GM10248 (cell line): ENCODE results near the gene REEP1.
"Not testable (repeated sequence)": the region's sequence is repeated elsewhere in the genome, so short reads cannot be mapped to it uniquely, and the experiment has no call there.

ENCODE experiments used
- CTCF ChIA-PET: fragments of 300-600 bp; sonication (Branson Sonifier 250); formaldehyde crosslinking; extraction: SDS; loops from one replicate; lab custom pipeline; 2021; ENCODE audit warnings: antibody characterized with exemption; lab: Yijun Ruan, JAX
- POLR2A ChIA-PET: fragments of 350-650 bp; sonication (Branson Sonifier 250); formaldehyde crosslinking; extraction: SDS; loops from one replicate; lab custom pipeline; 2020; ENCODE audit warnings: antibody characterized with exemption; lab: Yijun Ruan, JAX
- DNase-seq: peaks from one replicate; pipeline ENCODE4 v3.0.0; 2012; ENCODE audit errors: extremely low spot score
- CTCF ChIP-seq: IDR thresholded peaks from 2 replicates; pipeline ENCODE4 v1.5.1; 2012; ENCODE audit warnings: mild to moderate bottlenecking, low read depth; ENCODE audit errors: extremely low read depth, missing control alignments, control extremely low read depth

The REEP1 gene

DNA sequence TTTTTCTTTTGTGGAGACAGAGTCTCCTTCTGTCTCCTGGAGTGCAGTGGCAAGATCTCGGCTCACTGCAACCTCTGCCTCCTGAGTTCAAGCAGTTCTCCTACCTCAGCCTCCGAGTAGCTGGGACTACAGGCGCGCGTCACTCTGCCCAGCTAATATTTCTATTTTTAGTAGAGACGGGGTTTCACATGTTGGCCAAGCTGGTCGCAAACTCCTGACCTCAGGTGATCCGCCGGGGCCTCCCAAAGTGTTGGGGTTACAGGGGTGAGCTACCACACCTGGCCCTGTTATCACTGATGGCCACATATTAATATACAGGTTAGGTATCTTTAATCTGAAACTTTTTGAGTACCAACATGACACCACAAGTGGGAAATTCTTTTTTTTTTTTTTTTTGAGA lies 134.7 kb downstream of the REEP1 start:
- DNase-seq, result no peak
- CTCF ChIA-PET, result interaction anchor here (0.6 to 3.2 kb wide), 6 partner anchors 12 to 579 kb away, joined by 3 to 19 read pairs (median 3); no protein-coding TSS in a partner anchor
- POLR2A ChIA-PET, result interaction anchor here (0.7 kb wide), 1 partner anchor 13 kb away, joined by 3 read pairs; no protein-coding TSS in a partner anchor
- TF ChIP-seq CTCF, result no peak

- no peak for TF ChIP-seq CTCF
- ChIA-PET POLR2A (no interaction called here), CTCF (interaction anchor here (0.6 to 3.2 kb wide), 4 partner anchors 18 to 580 kb away, joined by 3 to 19 read pairs (median 3); no protein-coding TSS in a partner anchor)
- no peak for DNase-seq
These were observed 135.1 kb downstream of the REEP1 start for GRCh38 chr2:86202336-86202692.

DNA sequence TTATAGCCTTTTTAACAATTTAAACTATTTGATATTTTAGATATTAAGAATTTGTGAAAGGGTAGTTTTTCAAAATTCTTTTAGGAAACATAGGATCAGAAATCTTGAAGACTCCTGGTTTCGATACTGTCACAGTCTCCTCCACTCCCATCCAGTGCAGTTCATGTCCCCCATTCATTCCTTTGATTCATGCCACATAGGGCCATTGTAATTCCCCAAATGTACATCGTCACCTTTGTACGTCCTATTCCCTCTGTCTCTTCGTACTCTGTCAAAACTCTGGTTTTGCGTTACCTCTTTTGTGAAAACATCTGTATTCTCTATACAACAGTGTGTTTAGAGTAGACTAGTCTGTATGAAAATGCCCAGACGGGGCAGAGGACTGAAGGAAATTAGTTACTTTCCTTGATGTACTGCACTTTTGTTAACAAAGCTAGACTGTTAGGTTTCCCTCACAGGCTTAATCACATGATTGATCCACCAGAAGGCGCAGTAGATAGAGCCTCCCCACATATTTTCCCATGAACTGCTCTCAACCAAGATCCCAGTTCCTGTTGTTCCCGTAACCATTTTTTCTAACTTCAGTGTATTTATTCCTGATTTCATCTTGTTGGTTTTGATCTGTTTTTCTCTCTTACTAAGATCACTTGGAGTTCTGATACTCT lies 135.6 kb downstream of the REEP1 start:
- ChIA-PET CTCF (interaction anchor here (0.9 to 6.0 kb wide), 4 partner anchors 7 to 19 kb away, joined by 4 to 22 read pairs (median 4); no protein-coding TSS in a partner anchor), POLR2A (no interaction called here)
- DNase-seq, result no peak
- no peak for TF ChIP-seq CTCF

- CTCF ChIA-PET, result interaction anchor here (0.9 to 6.0 kb wide), 5 partner anchors 9 to 21 kb away, joined by 4 to 22 read pairs (median 4); no protein-coding TSS in a partner anchor
- DNase-seq, POLR2A ChIA-PET: not testable (repeated sequence)
These were observed 136.9 kb downstream of the REEP1 start for GRCh38 chr2:86200564-86200963.

GRCh38 chr2:86199834-86200177 lies 137.6 kb downstream of the REEP1 start:
- no peak for DNase-seq
- TF ChIP-seq CTCF, result no peak
- CTCF ChIA-PET, result interaction anchor here (1.2 to 6.0 kb wide), 3 partner anchors 13 to 21 kb away, joined by 3 to 22 read pairs (median 4); no protein-coding TSS in a partner anchor
- POLR2A ChIA-PET, result no interaction called here

GRCh38 chr2:86195808-86196387 lies 141.5 kb downstream of the REEP1 start:
- no peak for DNase-seq
- ChIA-PET POLR2A (interaction anchor here (0.6 kb wide), 1 partner anchor 579 kb away, joined by 3 read pairs; no protein-coding TSS in a partner anchor), CTCF (interaction anchor here (1.3 to 6.0 kb wide), 5 partner anchors 10 to 116 kb away, joined by 3 to 22 read pairs (median 5); no protein-coding TSS in a partner anchor)
- TF ChIP-seq CTCF, result no peak
